ENCODE data around the gene NEK8.

Gene NEK8

DNA sequence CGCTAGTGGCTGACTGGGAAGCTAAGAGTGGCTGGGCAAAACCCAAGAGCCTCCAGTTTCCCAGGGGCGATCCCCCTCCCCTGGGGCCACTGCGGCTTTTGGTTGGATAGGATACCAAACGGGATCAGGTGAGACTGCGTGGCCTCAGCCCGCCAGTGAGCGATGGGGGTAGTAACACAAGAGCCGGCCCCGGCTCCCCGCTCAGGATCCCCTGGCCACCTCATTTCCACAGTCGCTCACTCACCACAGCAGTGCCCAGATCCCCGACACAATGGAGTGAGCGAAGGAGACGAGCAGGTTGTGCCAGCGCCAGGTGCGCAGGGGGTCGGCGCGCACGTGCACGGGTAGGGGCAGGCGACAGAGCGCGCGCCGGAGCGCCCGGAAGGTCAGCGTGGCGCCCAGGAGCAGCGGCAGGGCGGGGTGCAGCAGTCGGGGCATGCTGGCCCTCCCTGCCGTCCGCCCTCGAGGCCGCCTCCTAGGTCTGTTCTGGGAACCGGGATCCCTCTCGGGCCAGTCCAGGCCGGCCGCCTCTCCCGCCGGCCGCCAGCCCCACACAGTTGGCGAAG lies 2.8 kb upstream of the NEK8 start:
- Histone ChIP-seq H3K36me3 (replicated peaks) (peaks cover 41% of the 10 kb centered on the region), H3K4me3 (ENCODE audit: low read depth, low read length) (peak overlapping the region; percentile 70), H3K27me3 (replicated peaks) (no peaks in the 10 kb centered on the region), H3K27ac (peak overlapping the region; percentile 50)
- TF ChIP-seq, protein P1, sequence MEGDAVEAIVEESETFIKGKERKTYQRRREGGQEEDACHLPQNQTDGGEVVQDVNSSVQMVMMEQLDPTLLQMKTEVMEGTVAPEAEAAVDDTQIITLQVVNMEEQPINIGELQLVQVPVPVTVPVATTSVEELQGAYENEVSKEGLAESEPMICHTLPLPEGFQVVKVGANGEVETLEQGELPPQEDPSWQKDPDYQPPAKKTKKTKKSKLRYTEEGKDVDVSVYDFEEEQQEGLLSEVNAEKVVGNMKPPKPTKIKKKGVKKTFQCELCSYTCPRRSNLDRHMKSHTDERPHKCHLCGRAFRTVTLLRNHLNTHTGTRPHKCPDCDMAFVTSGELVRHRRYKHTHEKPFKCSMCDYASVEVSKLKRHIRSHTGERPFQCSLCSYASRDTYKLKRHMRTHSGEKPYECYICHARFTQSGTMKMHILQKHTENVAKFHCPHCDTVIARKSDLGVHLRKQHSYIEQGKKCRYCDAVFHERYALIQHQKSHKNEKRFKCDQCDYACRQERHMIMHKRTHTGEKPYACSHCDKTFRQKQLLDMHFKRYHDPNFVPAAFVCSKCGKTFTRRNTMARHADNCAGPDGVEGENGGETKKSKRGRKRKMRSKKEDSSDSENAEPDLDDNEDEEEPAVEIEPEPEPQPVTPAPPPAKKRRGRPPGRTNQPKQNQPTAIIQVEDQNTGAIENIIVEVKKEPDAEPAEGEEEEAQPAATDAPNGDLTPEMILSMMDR (IDR thresholded peaks at IDR 0.05; ENCODE audit: low read depth, low read length, missing control alignments): no peak
- peak; percentile 42 for DNase-seq
- in situ Hi-C loops (cut with HindIII; ENCODE audit: low pct_ligation_motif_present, low sequenced_read_pairs): no loop called here

DNA sequence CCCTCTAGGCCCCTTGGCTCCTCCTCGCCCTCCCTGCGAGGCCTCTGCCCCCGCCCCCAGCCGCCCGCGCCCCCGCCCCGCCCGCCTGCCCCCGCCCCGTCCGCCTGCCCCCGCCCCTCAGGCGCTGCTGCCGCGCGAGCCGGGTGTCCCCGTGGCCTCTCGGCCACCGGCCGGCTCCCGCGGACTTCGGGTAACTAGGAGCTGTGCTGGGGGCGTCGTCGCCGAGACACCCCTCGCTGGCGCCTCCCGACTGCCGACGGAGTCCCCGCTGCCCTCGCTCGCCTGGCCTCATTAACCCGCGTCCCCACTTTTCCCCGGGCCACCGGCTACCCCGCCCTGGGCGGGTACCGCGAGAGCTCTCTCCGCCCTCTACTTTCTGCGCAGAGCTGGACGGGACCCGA lies 2.4 kb upstream of the NEK8 start, which contains the start of gene TLCD1:
Gene TLCD1 (minus strand): TSS at position 8 of the 401 bp plus-strand sequence. CDS start 136 bp downstream, outside the sequence.
- Histone ChIP-seq H3K27me3 (replicated peaks) (no peaks in the 10 kb centered on the region), H3K27ac (peak within 1 kb of the TSS; percentile 54), H3K4me3 (ENCODE audit: low read depth, low read length) (peak within 1 kb of the TSS; percentile 70), H3K36me3 (replicated peaks) (peaks cover 37% of the 10 kb centered on the region)
- in situ Hi-C loops (cut with HindIII; ENCODE audit: low pct_ligation_motif_present, low sequenced_read_pairs): no loop called here
- TF ChIP-seq, protein P1 (IDR thresholded peaks at IDR 0.05; ENCODE audit: low read depth, low read length, missing control alignments): no peak
- peak; percentile 53 for DNase-seq

DNA sequence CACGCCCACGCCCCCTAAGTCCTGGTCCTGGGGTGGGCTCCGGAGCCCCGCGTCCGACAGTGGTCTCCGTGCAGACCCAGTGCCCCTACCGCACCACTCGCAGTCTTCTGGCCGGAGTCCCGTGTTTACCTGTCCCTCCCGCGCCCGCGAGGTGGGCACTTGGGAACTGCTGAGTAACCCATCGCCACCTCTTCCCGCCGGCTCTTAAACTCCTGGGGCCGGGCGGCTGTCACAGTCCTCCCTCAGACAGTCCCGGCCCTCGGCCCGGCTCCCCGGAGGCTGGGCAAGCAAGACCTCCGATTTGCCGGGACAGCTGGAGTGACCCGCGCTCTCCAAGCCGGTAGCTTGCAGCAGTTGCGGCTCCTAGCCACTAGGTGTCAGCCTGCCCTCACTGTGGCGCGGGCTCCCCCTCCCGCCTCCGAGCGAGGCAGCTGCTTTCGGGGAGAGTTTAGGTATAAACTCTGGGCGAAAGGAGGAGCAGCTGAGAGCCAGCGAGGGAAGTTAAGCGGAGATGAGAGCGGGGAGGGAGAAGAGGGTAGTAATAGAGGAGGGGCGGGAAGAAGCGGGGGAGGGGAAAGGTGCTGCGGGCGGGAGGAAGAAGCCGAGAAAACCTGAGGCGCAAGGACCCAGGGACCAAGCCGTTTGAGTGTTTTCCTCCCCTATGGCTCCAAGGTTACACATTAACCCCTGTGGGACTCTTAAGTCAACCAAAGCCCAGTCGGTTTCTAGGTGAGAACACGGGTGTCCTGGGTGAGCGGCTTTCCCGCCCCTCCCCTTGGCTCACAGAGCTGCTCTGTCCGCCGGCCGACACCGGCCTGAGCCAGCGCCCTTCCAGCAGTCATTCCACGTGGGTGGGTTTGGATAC lies 1.7 kb upstream of the NEK8 start:
- in situ Hi-C loops (cut with HindIII; ENCODE audit: low pct_ligation_motif_present, low sequenced_read_pairs): no loop called here
- H3K27me3 ChIP-seq (replicated peaks): no peaks in the 10 kb centered on the region
- peak; percentile 88 for DNase-seq
- H3K27ac ChIP-seq: peak overlapping the region; percentile 54
- TF ChIP-seq, protein P1 (IDR thresholded peaks at IDR 0.05; ENCODE audit: low read depth, low read length, missing control alignments): peak; percentile 99
- H3K4me3 ChIP-seq (ENCODE audit: low read depth, low read length): peak overlapping the region; percentile 70
- peaks cover 31% of the 10 kb centered on the region for H3K36me3 ChIP-seq (replicated peaks)

DNA sequence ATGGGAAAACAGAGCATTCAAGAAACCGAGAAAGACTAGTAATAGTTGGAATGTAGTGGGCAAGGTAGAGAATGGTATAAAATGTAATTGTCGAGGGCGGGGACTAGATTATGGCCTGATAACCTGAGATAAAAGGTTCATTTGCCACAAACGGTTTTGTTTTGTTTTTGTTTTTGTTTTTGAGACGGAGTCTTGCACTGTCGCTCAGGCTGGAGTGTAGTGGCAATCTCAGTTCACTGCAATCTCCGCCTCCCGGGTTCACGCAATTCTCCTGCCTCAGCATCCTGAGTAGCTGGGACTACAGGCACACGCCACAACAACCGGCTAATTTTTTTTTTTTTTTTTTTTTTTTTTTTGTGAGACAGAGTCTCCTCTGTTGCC lies 1.4 kb downstream of the NEK8 start:
- DNase-seq: no peak
- H3K4me3 ChIP-seq (ENCODE audit: low read depth, low read length): no peak overlapping the region
- in situ Hi-C loops (cut with HindIII; ENCODE audit: low pct_ligation_motif_present, low sequenced_read_pairs): no loop called here
- H3K27ac ChIP-seq: no peak overlapping the region
- no peaks in the 10 kb centered on the region for H3K27me3 ChIP-seq (replicated peaks)
- peaks cover 3% of the 10 kb centered on the region for H3K36me3 ChIP-seq (replicated peaks)
- TF ChIP-seq, protein P1 (IDR thresholded peaks at IDR 0.05; ENCODE audit: low read depth, low read length, missing control alignments): no peak

DNA sequence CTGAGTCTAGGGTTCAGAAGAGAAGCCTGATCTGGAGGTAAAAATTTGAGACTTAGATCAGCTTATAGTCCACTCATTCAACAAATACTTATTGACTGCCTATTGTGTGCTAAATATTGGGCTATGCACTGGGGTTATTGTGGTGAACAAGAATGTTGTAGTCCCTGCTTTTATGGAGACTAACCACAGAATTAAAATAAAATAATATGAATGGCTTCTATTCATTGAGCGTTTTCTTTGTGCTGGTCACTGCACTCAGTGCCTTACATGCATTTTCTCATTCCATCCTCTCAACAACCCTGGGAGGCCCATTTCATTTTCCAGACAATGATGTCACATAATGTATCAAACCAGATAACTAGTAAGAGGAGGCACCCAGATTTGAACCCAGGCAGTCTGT lies 4.8 kb downstream of the NEK8 start:
- DNase-seq: no peak
- TF ChIP-seq, protein P1 (IDR thresholded peaks at IDR 0.05; ENCODE audit: low read depth, low read length, missing control alignments): no peak
- Histone ChIP-seq H3K36me3 (replicated peaks) (no peaks in the 10 kb centered on the region), H3K27me3 (replicated peaks) (no peaks in the 10 kb centered on the region), H3K4me3 (ENCODE audit: low read depth, low read length) (no peak overlapping the region), H3K27ac (no peak overlapping the region)
- in situ Hi-C loops (cut with HindIII; ENCODE audit: low pct_ligation_motif_present, low sequenced_read_pairs): no loop called here

All from brain microvascular endothelial cell (primary cell).